HepG2 (cell line): Measurements from ENCODE around the gene CDC14B. TPM values are rescaled to one million over a fixed set of nuclear protein-coding genes. Genes with fewer than 3 reads are reported as not detected.

ENCODE experiments used
- ASH2L ChIP-seq: fragments of 300-600, 200-600 bp; sonication (generic); IDR thresholded peaks from 2 replicates; pipeline ENCODE4 v1.7.0; 2017; ENCODE audit warnings: low read depth, mild to moderate bottlenecking, moderate library complexity, mixed read lengths, low read length; ENCODE audit not compliant: insufficient read length
- DNMT3B ChIP-seq: conservative IDR thresholded peaks from 2 replicates; pipeline ENCODE4 v1.6.1; 2016; ENCODE audit warnings: missing biosample characterization, control low read depth
- ELF4 ChIP-seq: sonication (generic); formaldehyde crosslinking; IDR thresholded peaks from 2 replicates; pipeline ENCODE4 v1.5.0; 2020; ENCODE audit warnings: missing genetic modification reagents, mild to moderate bottlenecking, moderate library complexity, borderline replicate concordance
- ESRRA ChIP-seq: sonication (generic); formaldehyde crosslinking; IDR thresholded peaks from 2 replicates; pipeline ENCODE4 v1.5.1; 2020; ENCODE audit warnings: mild to moderate bottlenecking, low read depth, missing genetic modification reagents
- FOSL2 ChIP-seq: sonication (generic); formaldehyde crosslinking; IDR thresholded peaks from 2 replicates; pipeline ENCODE4 v1.4.0; 2020; ENCODE audit warnings: missing genetic modification reagents
- GABPA ChIP-seq, 2 experiments: IDR thresholded peaks; 2 replicates each; pipeline ENCODE4 v1.6.1; 2011 to 2016; ENCODE audit warnings: low read depth in 2 of 2, low read length in 1 of 2, missing biosample characterization in 1 of 2, missing genetic modification characterization in 1 of 2
- HOXA5 ChIP-seq: sonication (generic); formaldehyde crosslinking; IDR thresholded peaks from 2 replicates; pipeline ENCODE4 v1.4.0; 2020; ENCODE audit warnings: missing genetic modification reagents
- RAD21 ChIP-seq: fragments of 450-650 bp; formaldehyde crosslinking; IDR thresholded peaks from 2 replicates; pipeline ENCODE4 v1.5.0; 2020; ENCODE audit warnings: mild to moderate bottlenecking
- SAFB2 ChIP-seq: sonication (generic); formaldehyde crosslinking; IDR thresholded peaks from 2 replicates; pipeline ENCODE4 v1.5.1; 2020; ENCODE audit warnings: missing genetic modification reagents, low read depth, mild to moderate bottlenecking, borderline replicate concordance
- TGIF2 ChIP-seq: IDR thresholded peaks from 2 replicates; pipeline ENCODE4 v1.6.1; 2016; ENCODE audit warnings: control low read depth, missing compliant biosample characterization
- ZNF224 ChIP-seq: sonication (generic); formaldehyde crosslinking; IDR thresholded peaks from 2 replicates; pipeline ENCODE4 v1.5.0; 2020; ENCODE audit warnings: mild to moderate bottlenecking, missing genetic modification reagents
- ZNF350 ChIP-seq: sonication (generic); formaldehyde crosslinking; IDR thresholded peaks from 2 replicates; pipeline ENCODE4 v1.4.0; 2020; ENCODE audit warnings: mild to moderate bottlenecking, low read depth, missing genetic modification reagents, borderline replicate concordance
- ZNF558 ChIP-seq: sonication (generic); formaldehyde crosslinking; IDR thresholded peaks from 2 replicates; pipeline ENCODE4 v1.9.0; 2022; ENCODE audit warnings: mild to moderate bottlenecking, missing genetic modification reagents, borderline replicate concordance
- polyA plus RNA-seq, 8 experiments: library from polyadenylated mRNA; depleted of rRNA in 3 of 8; stranded (reverse) in 7 of 8; unstranded in 1 of 8; fragments of >200 nt; fragmentation: Illumina TruSeq in 4 of 8; extraction: Trizol in 4 of 8; gene quantifications; 2 replicates each; pipeline versions ENCODE4 v1.2.1 to v1.2.3, GENCODE V29; 2011 to 2016; ENCODE audit warnings: low read depth in 4 of 8, missing spikeins in 1 of 8, mixed read lengths in 1 of 8; ENCODE audit not compliant: insufficient read depth in 1 of 8
- total RNA-seq, 5 experiments: library from RNA; depleted of rRNA; stranded (reverse); fragments of >200 nt; fragmentation: Illumina TruSeq; extraction: Trizol; gene quantifications; 2 replicates each; pipeline ENCODE4 v1.2.3, GENCODE V29; 2016; ENCODE audit warnings: low read depth in 1 of 5
- TF ChIP-seq, protein P1 (sequence below): IDR thresholded peaks from 2 replicates; pipeline ENCODE4 v1.6.1; 2016; ENCODE audit warnings: low read depth, control low read depth
- TF ChIP-seq, protein P2 (sequence below), 2 experiments: sonication (generic) in 1 of 2; formaldehyde crosslinking in 1 of 2; IDR thresholded peaks; 2 replicates each; pipeline versions ENCODE4 v1.4.0 to v1.6.1; 2018 to 2020; ENCODE audit warnings: missing genetic modification reagents in 2 of 2, borderline replicate concordance in 1 of 2, low read depth in 1 of 2, mild to moderate bottlenecking in 1 of 2, missing biosample characterization in 1 of 2
- TF ChIP-seq, protein P3 (sequence below): IDR thresholded peaks from 2 replicates; pipeline ENCODE4 v1.6.1; 2016
- TF ChIP-seq, protein P4 (sequence below): IDR thresholded peaks from 2 replicates; pipeline ENCODE4 v1.6.1; 2016; ENCODE audit warnings: mild to moderate bottlenecking
- TF ChIP-seq, protein P5 (sequence below): sonication (generic); formaldehyde crosslinking; IDR thresholded peaks from 2 replicates; pipeline ENCODE4 v1.4.0; 2020; ENCODE audit warnings: mild to moderate bottlenecking, missing genetic modification reagents

Gene CDC14B
- total and polyA plus RNA-seq, 2 of the 13 experiments (the other 11 are each of a cell fraction or from before 2014, with no cell fraction given) = 25.8 to 33.3 TPM

DNA sequence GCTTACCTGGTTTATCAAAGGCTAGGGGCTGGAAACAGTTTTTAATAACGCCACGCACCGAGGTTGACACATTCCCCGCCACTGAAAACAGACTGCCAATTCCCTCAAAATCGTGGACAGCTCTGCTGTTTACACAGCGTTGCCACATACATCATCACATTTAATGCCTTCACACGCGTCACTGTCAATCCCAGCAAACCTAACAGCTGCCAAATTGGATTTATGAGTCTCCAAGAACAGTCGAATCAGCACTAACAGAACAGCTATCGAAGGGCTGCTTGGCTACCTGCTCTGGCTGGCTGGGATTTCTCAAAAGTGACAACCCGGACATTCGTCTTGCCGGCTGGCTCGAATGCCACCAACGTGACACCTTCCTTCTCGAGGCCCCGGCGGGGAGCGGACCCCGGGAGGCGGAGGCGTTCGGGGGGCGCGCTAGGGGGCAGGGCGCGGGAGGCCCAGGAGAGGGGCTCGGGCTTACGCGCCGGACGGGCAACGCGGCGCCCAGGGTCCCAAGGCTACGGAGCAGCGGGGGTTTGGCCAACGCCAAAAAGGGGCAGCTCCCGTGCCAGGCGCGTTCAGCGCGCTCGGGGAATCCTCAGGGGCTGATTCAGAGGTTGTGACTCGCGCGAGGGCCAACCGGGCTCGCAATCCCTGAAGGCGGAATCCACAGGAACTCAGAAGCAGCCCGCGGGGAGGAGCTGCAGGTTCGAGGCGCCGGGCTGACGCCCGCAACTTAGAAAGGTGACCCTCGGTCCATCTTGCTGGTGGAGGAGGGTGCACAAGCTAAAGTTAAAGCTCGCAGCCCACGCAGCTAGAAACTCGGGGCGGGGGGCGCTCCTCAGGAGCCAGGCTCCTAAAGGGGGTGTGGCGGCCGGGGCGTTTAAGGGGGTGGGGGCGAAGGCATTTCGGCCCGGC, 1.2 kb downstream of the CDC14B start (continued):
- peak; percentile 87 for TF ChIP-seq TGIF2 (CRISPR knock-in tag)
- TF ChIP-seq ZNF350 = 0 out of 2 replicates have a peak, but pooled peaks have one; percentile 23
- TF ChIP-seq FOSL2 (CRISPR knock-in tag) = peak; percentile 30; the same call in 1 of the 2 replicates
- TF ChIP-seq ELF4 = no peak
- 0 out of 2 replicates have a peak, but pooled peaks have one; percentile 51 for TF ChIP-seq ZNF224 (CRISPR knock-in tag)
- TF ChIP-seq, protein P1, sequence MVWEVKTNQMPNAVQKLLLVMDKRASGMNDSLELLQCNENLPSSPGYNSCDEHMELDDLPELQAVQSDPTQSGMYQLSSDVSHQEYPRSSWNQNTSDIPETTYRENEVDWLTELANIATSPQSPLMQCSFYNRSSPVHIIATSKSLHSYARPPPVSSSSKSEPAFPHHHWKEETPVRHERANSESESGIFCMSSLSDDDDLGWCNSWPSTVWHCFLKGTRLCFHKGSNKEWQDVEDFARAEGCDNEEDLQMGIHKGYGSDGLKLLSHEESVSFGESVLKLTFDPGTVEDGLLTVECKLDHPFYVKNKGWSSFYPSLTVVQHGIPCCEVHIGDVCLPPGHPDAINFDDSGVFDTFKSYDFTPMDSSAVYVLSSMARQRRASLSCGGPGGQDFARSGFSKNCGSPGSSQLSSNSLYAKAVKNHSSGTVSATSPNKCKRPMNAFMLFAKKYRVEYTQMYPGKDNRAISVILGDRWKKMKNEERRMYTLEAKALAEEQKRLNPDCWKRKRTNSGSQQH (CRISPR knock-in tag) = peak; percentile 76; the same call in 1 of the 2 replicates
- TF ChIP-seq GABPA (IDR thresholded peaks at IDR 0.05; ENCODE audit: low read depth, low read length) = no peak
- TF ChIP-seq GABPA (CRISPR knock-in tag; IDR thresholded peaks at IDR 0.05; ENCODE audit: low read depth) = no peak
- TF ChIP-seq ASH2L = no peak
- TF ChIP-seq HOXA5 (CRISPR knock-in tag) = peak; percentile 22
- no peak for TF ChIP-seq ESRRA (CRISPR knock-in tag)
- TF ChIP-seq, protein P2, sequence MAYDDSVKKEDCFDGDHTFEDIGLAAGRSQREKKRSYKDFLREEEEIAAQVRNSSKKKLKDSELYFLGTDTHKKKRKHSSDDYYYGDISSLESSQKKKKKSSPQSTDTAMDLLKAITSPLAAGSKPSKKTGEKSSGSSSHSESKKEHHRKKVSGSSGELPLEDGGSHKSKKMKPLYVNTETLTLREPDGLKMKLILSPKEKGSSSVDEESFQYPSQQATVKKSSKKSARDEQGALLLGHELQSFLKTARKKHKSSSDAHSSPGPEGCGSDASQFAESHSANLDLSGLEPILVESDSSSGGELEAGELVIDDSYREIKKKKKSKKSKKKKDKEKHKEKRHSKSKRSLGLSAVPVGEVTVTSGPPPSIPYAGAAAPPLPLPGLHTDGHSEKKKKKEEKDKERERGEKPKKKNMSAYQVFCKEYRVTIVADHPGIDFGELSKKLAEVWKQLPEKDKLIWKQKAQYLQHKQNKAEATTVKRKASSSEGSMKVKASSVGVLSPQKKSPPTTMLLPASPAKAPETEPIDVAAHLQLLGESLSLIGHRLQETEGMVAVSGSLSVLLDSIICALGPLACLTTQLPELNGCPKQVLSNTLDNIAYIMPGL (CRISPR knock-in tag; IDR thresholded peaks at IDR 0.05; ENCODE audit: borderline replicate concordance in 1 of 2, low read depth in 1 of 2) = peak; percentile 15 to 64; a peak in 2 of 4 replicates
- TF ChIP-seq, protein P3, sequence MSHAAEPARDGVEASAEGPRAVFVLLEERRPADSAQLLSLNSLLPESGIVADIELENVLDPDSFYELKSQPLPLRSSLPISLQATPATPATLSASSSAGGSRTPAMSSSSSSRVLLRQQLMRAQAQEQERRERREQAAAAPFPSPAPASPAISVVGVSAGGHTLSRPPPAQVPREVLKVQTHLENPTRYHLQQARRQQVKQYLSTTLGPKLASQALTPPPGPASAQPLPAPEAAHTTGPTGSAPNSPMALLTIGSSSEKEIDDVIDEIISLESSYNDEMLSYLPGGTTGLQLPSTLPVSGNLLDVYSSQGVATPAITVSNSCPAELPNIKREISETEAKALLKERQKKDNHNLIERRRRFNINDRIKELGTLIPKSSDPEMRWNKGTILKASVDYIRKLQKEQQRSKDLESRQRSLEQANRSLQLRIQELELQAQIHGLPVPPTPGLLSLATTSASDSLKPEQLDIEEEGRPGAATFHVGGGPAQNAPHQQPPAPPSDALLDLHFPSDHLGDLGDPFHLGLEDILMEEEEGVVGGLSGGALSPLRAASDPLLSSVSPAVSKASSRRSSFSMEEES (CRISPR knock-in tag) = no peak
- TF ChIP-seq, protein P4, sequence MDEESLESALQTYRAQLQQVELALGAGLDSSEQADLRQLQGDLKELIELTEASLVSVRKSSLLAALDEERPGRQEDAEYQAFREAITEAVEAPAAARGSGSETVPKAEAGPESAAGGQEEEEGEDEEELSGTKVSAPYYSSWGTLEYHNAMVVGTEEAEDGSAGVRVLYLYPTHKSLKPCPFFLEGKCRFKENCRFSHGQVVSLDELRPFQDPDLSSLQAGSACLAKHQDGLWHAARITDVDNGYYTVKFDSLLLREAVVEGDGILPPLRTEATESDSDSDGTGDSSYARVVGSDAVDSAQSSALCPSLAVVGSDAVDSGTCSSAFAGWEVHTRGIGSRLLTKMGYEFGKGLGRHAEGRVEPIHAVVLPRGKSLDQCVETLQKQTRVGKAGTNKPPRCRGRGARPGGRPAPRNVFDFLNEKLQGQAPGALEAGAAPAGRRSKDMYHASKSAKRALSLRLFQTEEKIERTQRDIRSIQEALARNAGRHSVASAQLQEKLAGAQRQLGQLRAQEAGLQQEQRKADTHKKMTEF (CRISPR knock-in tag) = peak; percentile 18; the same call in 1 of the 2 replicates
- TF ChIP-seq, protein P5, sequence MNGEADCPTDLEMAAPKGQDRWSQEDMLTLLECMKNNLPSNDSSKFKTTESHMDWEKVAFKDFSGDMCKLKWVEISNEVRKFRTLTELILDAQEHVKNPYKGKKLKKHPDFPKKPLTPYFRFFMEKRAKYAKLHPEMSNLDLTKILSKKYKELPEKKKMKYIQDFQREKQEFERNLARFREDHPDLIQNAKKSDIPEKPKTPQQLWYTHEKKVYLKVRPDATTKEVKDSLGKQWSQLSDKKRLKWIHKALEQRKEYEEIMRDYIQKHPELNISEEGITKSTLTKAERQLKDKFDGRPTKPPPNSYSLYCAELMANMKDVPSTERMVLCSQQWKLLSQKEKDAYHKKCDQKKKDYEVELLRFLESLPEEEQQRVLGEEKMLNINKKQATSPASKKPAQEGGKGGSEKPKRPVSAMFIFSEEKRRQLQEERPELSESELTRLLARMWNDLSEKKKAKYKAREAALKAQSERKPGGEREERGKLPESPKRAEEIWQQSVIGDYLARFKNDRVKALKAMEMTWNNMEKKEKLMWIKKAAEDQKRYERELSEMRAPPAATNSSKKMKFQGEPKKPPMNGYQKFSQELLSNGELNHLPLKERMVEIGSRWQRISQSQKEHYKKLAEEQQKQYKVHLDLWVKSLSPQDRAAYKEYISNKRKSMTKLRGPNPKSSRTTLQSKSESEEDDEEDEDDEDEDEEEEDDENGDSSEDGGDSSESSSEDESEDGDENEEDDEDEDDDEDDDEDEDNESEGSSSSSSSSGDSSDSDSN (CRISPR knock-in tag) = peak; percentile 67
- 0 out of 2 replicates have a peak, but pooled peaks have one; percentile 62 for TF ChIP-seq SAFB2
- TF ChIP-seq RAD21 = 0 out of 2 replicates have a peak, but pooled peaks have one; percentile 9
- TF ChIP-seq DNMT3B (CRISPR knock-in tag) = no peak
- no peak for TF ChIP-seq ZNF558 (CRISPR knock-in tag)
